Hematopoietic multipotent progenitor cell treated with erythropoietin and hydrocortisone succinate and interleukin-3 and kit ligand, for 17 days (in vitro differentiated cells): ENCODE data around the gene CFH.
"Not testable (repeated sequence)": the region's sequence is repeated elsewhere in the genome, so short reads cannot be mapped to it uniquely, and the experiment has no call there.

Experiments used
- DNase-seq: peaks from one replicate; pipeline ENCODE4 v3.0.0-alpha.2; 2015; ENCODE audit warnings: low spot score

CFH gene

DNA sequence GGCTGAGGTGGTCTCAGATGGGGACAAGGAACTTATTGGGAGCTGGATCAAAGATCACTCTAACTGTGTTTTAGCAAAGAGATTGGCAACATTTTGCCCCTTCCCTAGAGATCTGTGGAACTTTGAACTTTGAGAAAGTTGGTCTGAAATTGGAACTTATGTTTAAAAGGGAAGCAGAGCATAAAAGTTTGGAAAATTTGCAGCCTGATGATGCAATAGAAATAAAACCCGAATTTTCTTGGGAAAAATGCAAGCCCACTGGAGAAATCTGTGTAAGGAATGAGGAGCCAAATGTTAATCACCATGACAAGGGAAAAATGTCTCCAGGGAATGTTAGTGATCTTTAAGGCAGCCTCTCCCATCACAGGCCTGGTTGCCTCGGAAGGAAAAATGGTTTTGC, 17.2 kb downstream of the CFH start:
- no peak for DNase-seq

DNA sequence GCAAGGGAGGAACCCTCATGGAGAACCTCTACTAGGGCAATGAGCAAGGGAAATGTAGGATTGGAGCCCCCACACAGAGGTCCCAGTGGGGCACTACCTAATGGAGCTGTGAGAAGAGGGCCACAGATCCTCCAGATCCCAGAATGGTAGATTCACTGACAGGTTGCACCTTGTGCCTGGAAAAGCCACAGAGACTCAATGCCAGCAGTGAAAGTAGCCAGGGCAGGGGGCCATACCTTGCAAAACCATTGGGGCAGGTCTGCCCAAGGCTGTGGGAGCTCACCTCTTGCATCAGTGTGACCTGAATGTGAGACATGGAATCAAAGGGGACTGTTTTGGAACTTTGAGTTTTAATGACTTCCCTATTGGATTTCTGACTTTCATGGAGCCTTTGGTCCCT, 17.9 kb downstream of the CFH start:
- no peak for DNase-seq

DNA sequence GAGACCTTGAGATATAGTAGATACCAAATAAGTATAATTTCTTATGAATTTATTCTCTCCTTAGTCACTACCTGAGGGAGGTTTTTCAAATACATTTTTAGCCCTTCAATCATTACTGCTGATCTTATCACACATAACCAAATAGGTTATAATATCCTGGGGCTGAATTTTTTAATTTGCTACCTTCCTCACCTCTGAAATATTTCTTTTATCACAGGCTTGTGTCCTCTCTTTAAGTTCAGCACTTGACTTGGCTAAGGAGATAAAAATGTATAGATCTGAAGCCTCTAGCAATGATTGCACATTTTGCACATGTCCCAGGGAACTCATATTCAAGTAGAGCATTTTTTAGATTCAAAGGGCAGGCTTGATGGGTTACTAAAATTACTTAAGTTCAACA, 23.1 kb downstream of the CFH start:
- DNase-seq = no peak

DNA sequence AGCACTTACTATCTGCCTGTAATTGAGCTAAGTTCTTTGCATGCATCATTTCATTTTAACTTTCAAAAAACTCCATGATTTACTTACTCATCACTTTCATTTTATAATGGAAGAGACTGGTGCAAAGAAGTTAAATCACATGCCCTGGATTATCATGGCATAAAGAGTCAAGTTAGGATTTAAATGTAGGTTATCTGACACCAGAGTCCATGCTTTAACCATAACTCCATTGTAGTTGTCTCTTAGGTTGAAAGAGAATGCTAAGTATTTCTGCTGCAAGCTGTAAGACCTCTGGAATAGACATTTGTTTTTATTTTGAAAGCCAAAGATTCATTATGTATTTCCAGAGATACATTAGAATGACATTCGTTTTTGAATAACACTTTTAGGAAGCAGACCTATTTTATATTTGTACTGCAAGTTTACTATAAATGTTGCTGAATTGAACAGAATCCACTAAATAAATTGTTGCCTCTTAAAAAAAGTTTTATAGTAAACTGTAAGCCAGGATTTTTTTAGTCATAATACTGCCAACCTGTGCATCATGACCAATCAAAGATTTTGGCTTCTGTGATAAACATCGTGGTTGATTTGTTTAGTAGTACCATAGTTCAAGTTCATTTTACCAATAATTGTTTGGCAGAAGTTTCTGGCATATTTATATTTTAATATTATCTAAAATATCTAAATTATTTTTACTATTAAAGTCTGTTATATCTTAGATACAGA, 26.1 kb downstream of the CFH start:
- DNase-seq = no peak

DNA sequence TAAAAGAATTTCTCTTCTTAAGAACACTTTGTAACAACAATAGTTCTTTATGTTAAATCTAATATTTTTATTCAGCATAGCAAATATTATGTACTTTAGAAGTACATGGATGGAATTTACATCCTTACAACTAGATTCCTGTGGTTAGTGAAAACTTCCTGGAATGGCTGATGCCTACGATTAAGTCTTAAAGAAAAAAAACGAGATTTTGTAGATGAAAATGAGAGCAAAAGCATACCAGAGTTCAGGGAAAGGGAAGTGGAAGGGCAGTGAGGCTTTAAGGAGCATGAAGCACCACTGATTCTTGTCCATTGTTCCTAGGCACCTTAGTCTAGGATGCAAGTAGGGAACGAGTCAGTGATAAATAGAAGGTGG, 26.7 kb downstream of the CFH start:
- DNase-seq = no peak

DNA sequence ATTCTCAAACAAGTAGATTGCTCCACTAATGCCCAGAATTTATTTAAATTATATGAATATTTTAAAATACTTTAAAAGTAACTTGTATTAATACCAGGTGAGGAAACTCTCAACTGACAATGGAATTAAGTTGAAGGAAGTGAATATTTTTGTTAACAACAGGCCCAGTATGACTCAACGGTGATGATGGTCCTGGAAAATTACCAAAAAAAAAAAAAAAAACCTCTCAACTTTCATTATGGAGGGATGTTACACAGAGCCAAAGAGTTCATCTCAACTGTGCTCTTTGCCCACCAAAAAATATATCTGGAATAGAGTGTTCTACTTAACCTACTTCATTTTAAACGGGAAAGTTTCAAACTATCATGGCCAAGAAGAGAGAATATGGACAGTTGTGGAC, 28.3 kb downstream of the CFH start:
- no peak for DNase-seq

DNA sequence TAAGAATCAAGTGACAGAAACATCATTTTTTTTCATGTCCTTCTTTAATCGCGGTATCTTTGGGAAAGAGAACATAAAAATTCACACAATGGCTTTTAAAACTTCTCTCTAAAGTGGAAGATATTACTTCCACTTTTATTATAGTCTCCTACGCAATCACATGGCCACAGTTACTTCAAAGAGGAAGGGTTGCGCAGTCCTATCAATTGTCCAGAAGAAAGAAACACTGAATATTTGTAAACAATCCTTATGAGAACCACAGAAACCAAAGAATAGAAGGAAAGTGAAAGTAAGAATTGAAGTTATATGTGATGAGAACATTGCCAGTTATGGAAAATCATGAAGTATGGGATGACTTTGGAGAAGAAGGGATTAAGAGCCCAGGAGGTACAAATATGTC, 32.6 kb downstream of the CFH start:
- no peak for DNase-seq

DNA sequence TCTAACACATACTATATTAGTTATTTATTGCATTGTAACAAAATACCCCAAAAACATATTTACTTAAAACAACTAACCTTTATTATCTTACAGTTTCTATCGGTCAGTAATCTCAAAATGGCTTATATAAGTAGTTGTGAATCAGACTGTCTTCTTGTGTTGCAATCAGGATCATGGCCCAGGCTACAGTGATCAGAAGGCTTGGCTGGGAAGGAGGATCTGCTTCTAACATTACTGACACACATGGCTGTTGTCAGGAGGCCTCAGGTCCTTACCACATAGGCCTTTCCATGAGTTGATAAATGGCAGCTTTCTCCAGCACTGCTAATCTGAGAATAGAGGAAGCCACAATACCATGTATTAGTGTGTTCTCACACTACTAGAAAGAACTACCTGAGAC, 33.7 kb downstream of the CFH start:
- DNase-seq = no peak

DNA sequence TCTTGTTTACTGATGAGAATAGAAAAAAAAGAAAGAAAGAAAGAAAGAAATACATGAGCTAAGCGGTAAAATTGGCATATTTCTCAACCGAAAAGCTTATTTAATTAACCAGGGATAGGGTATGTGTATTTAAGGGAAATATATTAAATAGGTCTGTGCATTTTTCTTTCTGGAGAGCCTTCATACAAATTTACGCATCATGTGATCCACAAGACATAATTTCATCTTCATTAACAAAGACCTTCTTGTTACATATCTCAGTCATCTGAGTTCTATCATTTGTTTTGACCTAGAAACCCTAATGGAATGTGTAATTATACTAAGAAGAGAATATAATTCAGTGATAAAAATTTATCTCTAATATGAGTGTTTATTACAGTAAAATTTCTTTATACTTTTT, 37.2 kb downstream of the CFH start:
- no peak for DNase-seq

DNA sequence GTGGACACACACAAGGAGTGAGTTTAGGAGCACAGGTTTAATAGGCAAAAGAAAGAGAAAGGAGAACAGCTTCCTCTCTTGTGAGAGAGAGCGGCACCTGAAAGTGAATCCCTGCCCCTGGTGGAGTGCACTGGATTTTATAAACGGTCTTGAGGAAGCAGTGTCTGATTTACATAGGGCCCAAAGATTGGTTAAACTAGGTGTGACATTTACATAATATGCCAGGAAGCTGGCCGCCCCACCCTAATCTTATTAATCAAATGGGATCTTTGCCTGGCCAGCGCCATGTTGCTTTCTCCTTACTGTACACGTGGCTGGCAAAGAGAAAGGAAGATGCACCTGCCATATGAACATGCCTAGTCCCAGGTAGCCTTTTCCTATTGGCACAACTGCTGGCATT, 38.7 kb downstream of the CFH start:
- DNase-seq = no peak

DNA sequence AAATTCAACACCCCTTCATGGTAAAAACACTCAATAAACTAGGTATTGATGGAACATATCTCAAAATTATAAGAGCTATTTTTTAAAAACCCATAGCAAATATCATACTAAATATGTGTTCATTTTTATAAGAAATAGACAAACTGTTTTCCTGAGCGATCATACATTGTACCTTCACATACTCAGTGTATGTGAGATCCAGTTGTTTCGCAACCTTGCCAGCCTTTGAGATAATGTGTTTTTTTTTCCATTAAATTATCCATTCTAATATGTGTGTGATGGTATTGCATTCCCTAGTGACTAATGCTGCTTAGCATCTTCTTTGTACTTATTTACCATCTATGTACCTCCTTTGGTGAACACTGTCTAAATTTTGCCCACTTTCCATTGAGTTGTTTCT, 47.1 kb downstream of the CFH start:
- DNase-seq = no peak

DNA sequence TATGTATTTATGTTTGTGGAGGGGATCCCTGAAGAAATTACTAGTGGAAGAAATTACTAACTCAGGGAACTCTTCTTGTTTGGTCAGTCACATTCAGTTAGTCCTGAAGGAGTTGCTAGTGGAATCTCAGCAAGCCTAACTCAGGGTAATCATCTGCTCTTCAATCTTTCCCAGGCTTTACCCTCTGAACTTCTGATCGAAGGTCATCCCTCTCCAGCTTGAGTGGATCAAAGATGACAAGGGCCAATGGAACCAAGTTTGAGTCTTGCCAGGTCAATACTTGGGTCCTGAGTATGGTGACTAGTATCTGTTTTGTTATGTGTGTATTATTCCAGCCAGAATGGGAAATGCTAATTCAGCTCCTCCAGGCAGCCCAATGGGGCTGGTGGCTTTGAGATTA, 49.3 kb downstream of the CFH start:
- no peak for DNase-seq

DNA sequence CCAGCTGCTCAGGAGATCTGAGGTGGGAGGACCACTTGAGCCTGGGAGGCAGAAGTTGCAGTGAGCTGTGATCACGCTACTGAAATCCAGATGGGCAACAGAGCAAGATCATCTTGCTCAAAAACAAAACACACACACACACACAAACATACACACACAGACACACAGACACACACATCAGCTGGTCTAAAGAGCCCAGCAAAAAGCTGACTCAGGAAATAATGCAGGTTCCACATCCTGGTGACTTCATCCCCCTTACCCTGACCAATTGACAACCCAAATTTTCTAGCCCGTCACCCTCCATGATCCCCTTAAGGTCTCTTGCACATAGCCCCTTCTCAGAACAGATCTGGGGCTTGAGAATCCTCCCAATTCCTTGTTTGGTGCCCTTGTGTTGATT, 58.0 kb downstream of the CFH start:
- DNase-seq = not testable (repeated sequence)

DNA sequence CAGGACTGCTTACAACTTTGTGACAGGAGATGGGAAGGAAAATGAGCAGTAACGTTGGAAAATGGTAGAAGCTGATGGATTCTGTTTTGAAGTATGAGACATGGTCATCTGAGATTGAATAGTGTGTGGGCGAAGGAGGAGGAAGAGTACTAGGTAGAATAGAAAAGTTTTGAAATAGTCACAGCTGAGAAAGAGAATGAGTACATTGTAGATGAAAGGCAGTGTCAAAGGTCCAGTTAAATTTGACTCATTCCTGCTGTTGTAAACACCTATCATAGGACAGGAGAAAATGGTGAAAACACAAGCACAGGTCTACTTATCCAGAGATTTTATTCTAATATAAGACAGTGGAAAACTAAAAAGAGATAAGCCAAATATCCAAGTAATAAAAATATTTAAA, 66.0 kb downstream of the CFH start:
- DNase-seq = no peak

DNA sequence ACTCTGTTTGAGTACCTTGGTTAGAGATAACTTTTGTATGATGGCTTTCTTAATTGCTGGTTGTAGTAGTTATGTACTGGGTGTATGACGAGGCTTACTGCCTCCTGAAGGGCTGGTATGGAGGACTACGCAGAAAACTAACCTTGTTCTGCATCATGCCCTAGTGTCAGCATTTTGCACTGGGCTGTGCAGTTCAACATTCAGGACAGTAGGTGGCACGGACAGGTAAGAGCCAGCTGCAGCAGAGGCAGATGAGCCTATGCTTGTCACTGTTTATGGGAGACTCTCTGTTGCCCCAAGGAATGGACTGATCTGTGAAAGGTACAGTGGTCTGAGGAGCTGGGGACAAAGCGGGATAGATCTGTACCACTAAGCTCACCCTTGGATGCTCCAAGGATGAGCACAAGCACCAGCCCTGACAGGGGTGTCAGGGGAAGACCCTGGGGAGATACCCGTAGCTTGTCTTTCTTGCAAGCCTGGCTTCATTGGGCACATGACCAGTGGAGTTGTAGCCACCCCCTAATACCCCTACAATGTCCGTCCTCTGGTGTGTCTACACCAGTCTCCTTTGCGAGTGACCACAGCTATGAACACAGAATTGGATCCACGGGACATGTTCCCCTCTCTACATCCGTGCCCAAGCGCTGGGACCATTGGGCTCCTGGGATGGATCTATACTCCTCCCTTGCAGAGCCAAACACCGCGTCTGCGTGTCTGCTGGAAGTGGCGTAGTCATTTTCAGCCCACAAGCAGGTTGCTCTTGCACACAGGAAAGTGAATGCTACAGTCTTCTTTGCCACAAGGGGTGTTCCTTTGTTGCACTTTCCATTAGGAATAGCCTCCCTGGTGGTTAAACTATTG, 71.7 kb downstream of the CFH start:
- no peak for DNase-seq

DNA sequence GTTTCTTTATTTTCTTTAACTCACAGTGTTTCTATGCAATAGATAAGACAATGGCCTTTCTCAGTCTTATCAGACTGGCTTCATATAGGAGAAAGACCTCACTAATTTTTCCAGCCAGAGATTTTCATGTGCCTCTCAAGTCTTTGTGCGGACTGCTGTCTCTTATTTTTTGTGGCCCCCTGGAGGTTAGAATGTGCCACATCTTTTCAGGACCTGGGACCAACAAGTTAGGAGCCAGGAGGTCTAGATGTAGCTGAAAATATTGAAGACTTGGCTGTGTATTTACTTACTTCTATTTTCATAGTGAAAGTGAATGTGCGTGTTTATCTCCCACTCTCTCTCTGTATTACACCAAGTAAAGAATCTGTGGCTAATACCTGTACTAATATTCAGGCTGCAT, 80.7 kb downstream of the CFH start:
- no peak for DNase-seq

DNA sequence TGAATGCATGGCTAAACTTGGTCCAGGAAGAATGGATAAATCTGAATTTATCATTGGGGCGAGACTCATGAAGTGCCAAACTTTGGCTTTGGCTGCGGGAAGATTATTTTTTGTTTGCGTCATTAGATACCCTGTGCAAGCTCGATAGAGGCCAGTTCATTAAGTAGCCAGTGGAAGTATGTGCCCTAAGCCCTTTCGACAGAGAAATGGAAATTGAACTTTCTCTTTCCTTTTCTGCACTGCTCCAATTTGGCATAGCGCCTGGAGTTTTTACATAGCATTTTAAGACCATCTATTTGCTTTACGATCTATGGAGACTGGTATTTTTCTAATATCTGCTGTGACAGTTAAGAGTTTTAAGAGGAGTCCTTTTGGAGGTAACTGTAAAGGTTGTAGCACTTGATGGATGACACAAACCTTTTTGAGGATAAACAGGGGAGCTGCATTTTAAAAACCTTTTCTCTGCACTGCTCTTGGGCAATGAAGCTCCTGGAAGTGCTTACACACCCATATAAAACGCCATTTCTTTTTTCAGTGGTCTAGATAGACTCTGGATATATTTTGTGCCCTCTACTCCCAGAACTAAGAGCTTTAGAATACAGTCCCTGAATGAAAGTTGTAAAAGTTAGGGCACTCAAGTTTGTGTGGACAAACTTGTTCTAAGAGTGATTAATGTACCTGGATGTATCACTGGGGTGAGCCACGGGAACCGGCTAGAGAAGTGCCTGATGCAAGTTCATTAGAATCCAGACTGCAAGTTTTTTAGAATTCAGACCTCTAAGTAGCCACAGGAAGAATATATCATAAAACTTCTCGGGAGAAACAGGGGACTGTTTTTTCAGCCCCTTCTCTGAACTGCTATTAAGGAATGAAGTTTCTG, 81.5 kb downstream of the CFH start:
- no peak for DNase-seq

DNA sequence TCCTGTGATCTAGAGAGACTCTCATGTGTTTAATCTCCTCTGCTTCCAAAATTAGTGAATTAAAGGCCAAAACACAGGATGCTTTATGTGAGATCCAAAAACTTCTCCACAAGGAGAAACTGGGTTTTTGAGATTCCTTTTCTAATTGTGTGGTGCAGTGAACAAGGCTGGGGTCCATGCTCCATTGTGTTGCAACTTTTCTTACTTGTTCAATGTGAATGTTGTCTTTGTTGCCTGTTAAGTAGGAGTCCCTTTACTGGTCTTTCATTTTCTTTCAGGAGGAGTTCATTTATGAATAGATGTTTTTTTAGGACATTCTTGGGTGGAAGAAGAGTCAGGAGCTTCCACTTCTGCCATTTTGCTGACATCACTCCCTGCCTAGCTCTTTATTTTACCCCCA, 82.2 kb downstream of the CFH start:
- no peak for DNase-seq

DNA sequence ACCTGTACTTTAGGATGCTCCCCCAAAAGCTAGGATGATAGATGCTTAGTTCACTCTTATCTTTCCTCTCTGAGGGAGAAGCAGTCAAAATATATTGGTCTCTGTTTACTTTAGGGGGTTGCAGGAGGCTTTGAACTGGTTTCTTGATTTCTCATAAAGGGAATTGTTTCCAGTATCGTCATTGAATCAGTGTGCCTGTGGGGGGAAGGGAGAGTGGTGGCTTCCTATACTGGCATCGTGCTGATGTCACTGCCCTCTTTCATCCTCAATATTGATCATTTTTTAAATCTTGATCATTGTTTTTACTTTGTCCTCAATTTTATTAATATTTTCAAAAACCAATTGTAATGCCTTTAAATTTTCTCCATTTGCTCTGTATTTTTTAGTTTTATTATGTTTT, 82.6 kb downstream of the CFH start:
- DNase-seq = no peak

DNA sequence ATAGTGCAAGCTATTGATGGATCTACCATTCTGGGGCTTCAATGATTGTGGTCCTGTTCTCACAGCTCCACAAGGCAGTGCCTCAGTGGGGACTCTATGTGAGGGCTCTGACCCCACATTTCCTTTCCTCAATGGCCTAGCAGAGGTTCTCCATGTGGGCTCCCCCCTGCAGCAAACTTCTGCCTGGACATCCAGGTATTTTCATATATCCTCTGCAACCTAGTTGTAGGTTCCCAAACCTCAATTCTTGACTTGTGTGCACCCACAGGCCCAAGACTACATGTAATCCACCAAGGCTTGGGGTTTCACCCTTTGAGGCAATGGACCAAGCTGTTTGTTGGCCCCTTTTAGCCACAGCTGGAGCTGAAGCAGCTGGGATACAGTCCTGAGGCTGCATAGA, 86.9 kb downstream of the CFH start:
- no peak for DNase-seq

DNA sequence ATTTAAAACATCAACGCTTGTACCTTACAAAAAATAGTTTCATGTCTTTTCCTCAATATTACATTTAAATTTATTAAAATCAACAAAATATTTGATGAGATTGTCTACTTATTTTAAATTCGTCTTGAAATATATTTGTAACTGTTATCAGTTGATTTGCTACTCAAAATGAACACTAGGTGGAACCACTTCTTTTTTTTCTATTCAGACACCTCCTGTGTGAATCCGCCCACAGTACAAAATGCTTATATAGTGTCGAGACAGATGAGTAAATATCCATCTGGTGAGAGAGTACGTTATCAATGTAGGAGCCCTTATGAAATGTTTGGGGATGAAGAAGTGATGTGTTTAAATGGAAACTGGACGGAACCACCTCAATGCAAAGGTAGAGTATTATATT, 91.4 kb downstream of the CFH start:
- DNase-seq = not testable (repeated sequence)

DNA sequence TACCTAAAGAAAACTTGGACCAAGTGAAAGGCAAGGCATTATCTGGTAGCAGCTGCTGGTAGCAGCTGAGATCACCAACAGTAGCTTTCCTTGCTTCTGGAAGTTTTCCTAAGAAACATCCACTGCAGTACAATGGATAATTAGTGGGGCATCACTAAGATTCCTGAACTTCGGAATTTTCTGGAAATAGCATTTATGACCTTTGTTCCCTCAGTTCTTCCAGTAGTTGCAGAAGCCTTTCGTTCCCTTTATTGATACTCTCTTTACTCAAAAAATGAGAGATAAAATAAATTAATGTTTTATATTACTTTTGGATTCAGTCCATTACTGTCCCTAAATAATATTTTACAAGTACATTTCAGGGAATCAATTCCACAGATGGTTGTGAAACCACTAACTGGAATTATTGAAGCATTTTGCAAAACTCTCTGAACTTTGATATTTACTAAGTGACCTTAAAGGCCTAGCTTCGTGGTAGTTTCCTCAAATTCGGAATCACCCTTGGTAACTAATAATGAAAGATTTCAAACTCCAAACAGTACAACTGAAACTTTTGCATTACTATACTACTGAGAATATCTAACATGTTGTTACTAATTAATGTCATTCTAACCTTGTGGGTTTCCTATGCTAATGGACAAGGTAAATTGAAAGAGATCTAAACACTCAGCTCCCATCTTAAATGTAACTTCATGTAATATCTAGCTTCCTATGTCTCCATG, 113.3 kb downstream of the CFH start:
- not testable (repeated sequence) for DNase-seq
